Lower lobe of right lung (tissue), 2 donors: ENCODE measurements around the gene MBD3. TPM values are rescaled to one million over a fixed set of nuclear protein-coding genes. Genes with fewer than 3 reads are reported as not detected.

ENCODE experiments used
- ATAC-seq, 2 donors: fragments of 200-7000 bp; cut with Tn5 transposase; one replicate each; pipeline ENCODE4 v1.9.1; 2020 to 2022; ENCODE audit warnings: mild to moderate bottlenecking in 2 of 2, moderate library complexity in 2 of 2
- DNase-seq: peaks from one replicate; pipeline ENCODE4 v3.0.0-alpha.2; 2020
- H3K27ac ChIP-seq: fragments of 200-600 bp; one replicate; pipeline ENCODE4 v1.8.0; 2022
- H3K27me3 ChIP-seq: fragments of 200-600 bp; one replicate; pipeline ENCODE4 v1.8.0; 2022; ENCODE audit warnings: low read depth
- H3K36me3 ChIP-seq: fragments of 200-600 bp; one replicate; pipeline ENCODE4 v1.8.0; 2022; ENCODE audit warnings: mild to moderate bottlenecking
- H3K4me1 ChIP-seq: fragments of 200-600 bp; one replicate; pipeline ENCODE4 v1.8.0; 2022
- H3K4me3 ChIP-seq: fragments of 200-600 bp; one replicate; pipeline ENCODE4 v1.8.0; 2022; ENCODE audit warnings: mild to moderate bottlenecking
- H3K9me3 ChIP-seq: fragments of 200-600 bp; one replicate; pipeline ENCODE4 v1.8.0; 2022
- intact Hi-C: fragments of 100-400 bp; cut with DNase I; formaldehyde crosslinking; loops from one replicate; pipeline ENCODE4 v1.11.0; 2022
- total RNA-seq: library from RNA; stranded (reverse); fragmentation: NEBNext Ultra II Directional; extraction: Animal tissue kit (Norgen Biotek cat#: 25700); gene quantifications from one replicate; pipeline ENCODE4 v1.2.1, GENCODE V29; 2021
- TF ChIP-seq, protein P1 (sequence below): fragments of 200-600 bp; IDR thresholded peaks from one replicate; pipeline ENCODE4 v1.8.0; 2022; ENCODE audit warnings: antibody characterized with exemption, mild to moderate bottlenecking
- donor health status: DM: no; HTN: yes; CAD: no; lungs with severe emphysema.

The MBD3 gene
- total RNA-seq, 1 donor from 2014 or later = 68.1 TPM

DNA sequence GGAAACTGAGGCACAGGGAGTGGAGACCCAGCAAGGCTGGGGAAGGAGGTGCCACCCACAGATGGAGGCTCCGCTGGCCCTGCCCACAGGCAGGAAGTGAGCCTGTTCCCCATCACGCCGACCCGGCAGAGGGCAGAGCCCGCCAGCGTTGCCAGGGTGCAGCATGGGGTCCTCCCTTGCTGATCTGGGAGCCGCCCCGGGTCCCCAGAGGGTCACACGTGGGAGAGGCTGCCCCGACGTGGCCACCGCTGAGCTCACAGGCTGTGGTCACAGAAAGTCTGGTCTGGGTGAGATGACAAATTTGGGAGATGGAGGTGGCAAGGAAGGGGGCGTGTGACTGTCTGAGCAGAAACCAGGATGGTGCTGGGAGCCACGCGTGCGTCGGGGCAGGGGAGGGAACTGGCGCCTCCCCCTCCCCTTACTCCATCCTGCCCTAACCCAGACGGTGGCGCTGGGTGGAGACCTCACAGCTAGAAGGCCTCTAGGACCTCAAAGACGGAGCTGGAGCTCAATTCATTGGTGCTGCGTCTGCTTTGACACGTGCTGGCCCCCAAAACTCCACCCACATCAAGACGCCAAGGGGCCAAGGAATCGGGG is 32.3 kb downstream of the MBD3 start:
- Histone ChIP-seq H3K9me3 (no peaks in the 10 kb centered on the region), H3K36me3 (no peaks in the 10 kb centered on the region), H3K4me3 (no peak overlapping the region), H3K27ac (no peak overlapping the region), H3K4me1 (peaks cover under 1% of the 10 kb centered on the region), H3K27me3 (no peaks in the 10 kb centered on the region)
- TF ChIP-seq, protein P1, sequence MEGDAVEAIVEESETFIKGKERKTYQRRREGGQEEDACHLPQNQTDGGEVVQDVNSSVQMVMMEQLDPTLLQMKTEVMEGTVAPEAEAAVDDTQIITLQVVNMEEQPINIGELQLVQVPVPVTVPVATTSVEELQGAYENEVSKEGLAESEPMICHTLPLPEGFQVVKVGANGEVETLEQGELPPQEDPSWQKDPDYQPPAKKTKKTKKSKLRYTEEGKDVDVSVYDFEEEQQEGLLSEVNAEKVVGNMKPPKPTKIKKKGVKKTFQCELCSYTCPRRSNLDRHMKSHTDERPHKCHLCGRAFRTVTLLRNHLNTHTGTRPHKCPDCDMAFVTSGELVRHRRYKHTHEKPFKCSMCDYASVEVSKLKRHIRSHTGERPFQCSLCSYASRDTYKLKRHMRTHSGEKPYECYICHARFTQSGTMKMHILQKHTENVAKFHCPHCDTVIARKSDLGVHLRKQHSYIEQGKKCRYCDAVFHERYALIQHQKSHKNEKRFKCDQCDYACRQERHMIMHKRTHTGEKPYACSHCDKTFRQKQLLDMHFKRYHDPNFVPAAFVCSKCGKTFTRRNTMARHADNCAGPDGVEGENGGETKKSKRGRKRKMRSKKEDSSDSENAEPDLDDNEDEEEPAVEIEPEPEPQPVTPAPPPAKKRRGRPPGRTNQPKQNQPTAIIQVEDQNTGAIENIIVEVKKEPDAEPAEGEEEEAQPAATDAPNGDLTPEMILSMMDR = no peak
- no peak for ATAC-seq
- intact Hi-C loops = no loop called here
- DNase-seq = no peak

DNA sequence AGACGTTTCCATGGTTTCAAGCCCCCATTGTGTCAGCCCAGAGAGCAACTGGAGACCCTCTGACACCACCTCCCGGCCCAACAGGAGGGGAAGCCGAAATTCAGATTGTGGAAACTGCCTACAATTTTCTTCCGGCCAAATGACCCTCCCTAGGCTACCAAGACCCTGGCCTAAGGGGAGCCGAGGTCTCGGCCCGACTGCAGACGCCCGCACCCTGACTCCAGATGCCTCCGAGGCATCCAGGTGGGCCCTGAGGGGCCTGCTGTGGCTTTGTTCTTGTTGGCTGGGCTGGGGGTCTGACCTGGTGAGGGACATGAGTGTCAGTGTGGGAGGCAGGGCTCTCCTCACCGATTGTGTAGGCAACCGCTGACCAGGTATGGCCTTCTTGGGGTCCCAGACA is 34.1 kb downstream of the MBD3 start:
- intact Hi-C loops = no loop called here
- no peak for DNase-seq
- H3K4me3 ChIP-seq = no peak overlapping the region
- H3K36me3 ChIP-seq = no peaks in the 10 kb centered on the region
- H3K27me3 ChIP-seq = no peaks in the 10 kb centered on the region
- no peaks in the 10 kb centered on the region for H3K9me3 ChIP-seq
- no peak for ATAC-seq
- no peaks in the 10 kb centered on the region for H3K4me1 ChIP-seq
- TF ChIP-seq, protein P1 = no peak
- H3K27ac ChIP-seq = no peak overlapping the region

DNA sequence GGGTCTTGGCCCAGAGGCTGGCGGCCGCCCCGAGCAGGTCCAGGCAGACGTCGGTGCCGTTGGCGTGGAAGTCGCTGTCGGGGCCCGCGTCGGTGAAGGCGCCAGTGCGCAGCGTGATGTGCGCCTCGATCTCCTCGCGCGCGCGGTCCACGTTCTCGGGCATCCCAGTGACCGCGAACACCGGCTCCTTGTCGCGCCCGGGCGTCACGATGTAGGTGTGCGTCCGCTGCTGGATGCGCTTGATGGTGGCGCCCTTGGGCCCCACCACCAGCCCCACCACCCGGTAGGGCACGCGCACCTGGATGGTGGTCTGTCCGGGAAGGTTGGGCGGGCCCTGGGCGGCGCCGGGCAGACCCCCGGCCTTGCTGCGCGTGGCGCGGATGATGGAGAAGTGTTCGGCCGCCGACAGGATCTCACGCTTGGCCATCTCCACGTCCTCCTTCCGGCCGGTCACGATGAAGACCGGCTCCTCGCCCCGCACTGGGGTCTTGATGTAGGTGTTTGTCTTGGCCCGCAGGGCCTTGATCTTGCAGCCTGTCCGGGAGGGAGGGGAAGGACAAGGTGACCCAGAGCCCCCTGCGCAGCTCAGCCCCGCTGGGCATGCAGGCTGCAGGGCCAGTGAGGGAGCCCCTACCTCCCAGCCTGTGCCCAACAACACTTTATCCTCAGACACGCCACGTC is 36.1 kb downstream of the MBD3 start:
- H3K4me3 ChIP-seq = no peak overlapping the region
- no peak overlapping the region for H3K27ac ChIP-seq
- TF ChIP-seq, protein P1 = no peak
- H3K9me3 ChIP-seq = no peaks in the 10 kb centered on the region
- no peak for DNase-seq
- intact Hi-C loops = no loop called here
- no peaks in the 10 kb centered on the region for H3K36me3 ChIP-seq
- no peak for ATAC-seq
- H3K27me3 ChIP-seq = no peaks in the 10 kb centered on the region
- no peaks in the 10 kb centered on the region for H3K4me1 ChIP-seq

DNA sequence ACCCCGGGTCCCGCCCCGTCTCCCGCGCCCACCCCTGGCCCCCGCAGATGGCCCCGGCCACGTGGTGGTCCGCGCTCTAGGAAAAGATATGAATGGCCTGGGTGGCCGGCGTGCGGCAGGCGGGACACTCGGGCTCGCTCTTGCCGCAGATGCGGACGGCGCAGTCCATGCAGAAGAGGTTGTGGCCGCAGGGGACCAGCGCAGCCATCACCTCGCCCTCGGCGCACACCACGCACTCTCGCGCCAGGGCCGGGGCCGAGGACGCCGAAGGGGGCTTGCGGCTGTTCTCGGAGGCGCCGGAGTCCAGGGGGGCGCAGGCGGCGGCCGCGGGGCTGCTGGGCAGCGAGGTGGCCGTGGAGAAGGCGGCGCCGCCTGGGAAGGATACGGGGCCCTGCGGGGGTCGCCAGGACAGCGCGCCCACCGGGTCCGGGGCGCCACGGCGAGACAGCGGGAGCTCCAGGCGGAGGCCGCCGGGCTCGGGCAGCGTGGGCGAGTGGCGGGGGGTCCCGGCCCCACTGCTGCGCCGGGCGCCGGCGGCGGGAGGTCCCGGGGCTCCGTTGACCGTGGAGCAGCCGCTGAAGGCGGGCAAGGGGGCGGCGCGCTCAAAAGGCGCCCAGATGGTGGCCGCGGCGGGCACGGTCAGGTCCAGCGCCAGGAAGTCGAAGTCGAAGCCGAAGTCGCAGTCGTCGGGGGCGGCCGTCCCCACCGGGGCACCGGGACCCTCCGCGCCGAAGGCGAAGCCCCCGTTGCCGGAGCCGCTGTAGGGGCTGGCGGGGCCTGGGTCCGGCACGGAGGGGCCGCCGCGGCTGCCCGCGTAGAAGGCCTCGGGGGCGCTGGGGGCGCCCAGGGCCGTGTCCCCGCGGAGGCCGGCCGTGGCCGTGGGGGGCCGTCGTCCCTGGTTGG is 36.9 kb downstream of the MBD3 start:
- Histone ChIP-seq H3K27me3 (no peaks in the 10 kb centered on the region), H3K36me3 (no peaks in the 10 kb centered on the region), H3K4me3 (no peak overlapping the region), H3K27ac (no peak overlapping the region), H3K9me3 (no peaks in the 10 kb centered on the region), H3K4me1 (no peaks in the 10 kb centered on the region)
- intact Hi-C loops = no loop called here
- TF ChIP-seq, protein P1 = no peak
- ATAC-seq = no peak
- DNase-seq = no peak

DNA sequence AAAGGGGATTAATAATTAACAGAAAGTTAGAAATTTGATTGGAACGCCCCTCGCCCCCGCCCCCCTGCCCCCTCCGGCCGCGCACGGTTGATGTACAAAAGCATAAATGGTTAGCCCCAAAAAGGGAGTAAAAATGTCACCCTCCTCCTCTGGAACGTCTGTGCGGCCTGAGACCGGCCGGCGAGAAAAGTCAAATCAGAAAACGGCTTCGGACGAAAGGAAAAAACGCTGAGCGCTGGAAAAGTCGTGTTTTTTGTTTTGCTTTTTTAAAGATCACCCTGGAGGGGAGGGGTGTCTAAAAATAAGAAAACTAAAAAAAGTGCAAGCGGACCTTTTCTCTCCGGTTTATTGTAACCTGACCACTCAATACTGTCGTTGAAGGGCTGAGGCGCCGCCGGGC is 37.7 kb downstream of the MBD3 start:
- no peak overlapping the region for H3K27ac ChIP-seq
- H3K4me3 ChIP-seq = no peak overlapping the region
- intact Hi-C loops = no loop called here
- TF ChIP-seq, protein P1 = no peak
- no peaks in the 10 kb centered on the region for H3K4me1 ChIP-seq
- H3K27me3 ChIP-seq = no peaks in the 10 kb centered on the region
- no peak for ATAC-seq
- no peaks in the 10 kb centered on the region for H3K36me3 ChIP-seq
- no peak for DNase-seq
- H3K9me3 ChIP-seq = no peaks in the 10 kb centered on the region
